ENCODE results near the gene SH3TC1.

SH3TC1 gene

GRCh38 chr4:8245884-8246833 is 47.1 kb downstream of the SH3TC1 start:
- in situ Hi-C loops (cut with HindIII; ENCODE audit: low pct_ligation_motif_present, low sequenced_read_pairs) = no loop called here
- Histone ChIP-seq H3K4me3 (ENCODE audit: low read depth, low read length) (no peak overlapping the region), H3K27me3 (replicated peaks) (no peaks in the 10 kb centered on the region), H3K27ac (no peak overlapping the region), H3K36me3 (replicated peaks) (no peaks in the 10 kb centered on the region)
- TF ChIP-seq CTCF (IDR thresholded peaks at IDR 0.05; ENCODE audit: low read depth, low read length, missing control alignments) = no peak
- no peak for DNase-seq

- no peaks in the 10 kb centered on the region for H3K27me3 ChIP-seq (replicated peaks)
- no peak overlapping the region for H3K27ac ChIP-seq
- no peak overlapping the region for H3K4me3 ChIP-seq (ENCODE audit: low read depth, low read length)
Measured at GRCh38 chr4:8247047-8247930, 48.2 kb downstream of the SH3TC1 start.

GRCh38 chr4:8248091-8248490 is 49.0 kb downstream of the SH3TC1 start:
- no peak for TF ChIP-seq CTCF (IDR thresholded peaks at IDR 0.05; ENCODE audit: low read depth, low read length, missing control alignments)
- in situ Hi-C loops (cut with HindIII; ENCODE audit: low pct_ligation_motif_present, low sequenced_read_pairs) = no loop called here
- DNase-seq = peak; percentile 18
- Histone ChIP-seq H3K27me3 (replicated peaks) (no peaks in the 10 kb centered on the region), H3K36me3 (replicated peaks) (no peaks in the 10 kb centered on the region), H3K27ac (no peak overlapping the region), H3K4me3 (ENCODE audit: low read depth, low read length) (no peak overlapping the region)

More at GRCh38 chr4:8247047-8247930, 48.2 kb downstream of the SH3TC1 start:
- H3K36me3 ChIP-seq (replicated peaks) = no peaks in the 10 kb centered on the region
- no peak for TF ChIP-seq CTCF (IDR thresholded peaks at IDR 0.05; ENCODE audit: low read depth, low read length, missing control alignments)
- no peak for DNase-seq
- in situ Hi-C loops (cut with HindIII; ENCODE audit: low pct_ligation_motif_present, low sequenced_read_pairs) = no loop called here

- no peak for DNase-seq
- Histone ChIP-seq H3K27ac (no peak overlapping the region), H3K27me3 (replicated peaks) (no peaks in the 10 kb centered on the region), H3K4me3 (ENCODE audit: low read depth, low read length) (no peak overlapping the region), H3K36me3 (replicated peaks) (no peaks in the 10 kb centered on the region)
- in situ Hi-C loops (cut with HindIII; ENCODE audit: low pct_ligation_motif_present, low sequenced_read_pairs) = loop anchor here (25.0 kb wide), 1 partner anchor 162 kb away; no protein-coding TSS in a partner anchor
- no peak for TF ChIP-seq CTCF (IDR thresholded peaks at IDR 0.05; ENCODE audit: low read depth, low read length, missing control alignments)
Measured at GRCh38 chr4:8250227-8250626, 51.1 kb downstream of the SH3TC1 start.

GRCh38 chr4:8250637-8251036 is 51.5 kb downstream of the SH3TC1 start:
- no peak overlapping the region for H3K27ac ChIP-seq
- no peak for DNase-seq
- no peak for TF ChIP-seq CTCF (IDR thresholded peaks at IDR 0.05; ENCODE audit: low read depth, low read length, missing control alignments)
- no peaks in the 10 kb centered on the region for H3K27me3 ChIP-seq (replicated peaks)
- H3K36me3 ChIP-seq (replicated peaks) = no peaks in the 10 kb centered on the region
- in situ Hi-C loops (cut with HindIII; ENCODE audit: low pct_ligation_motif_present, low sequenced_read_pairs) = loop anchor here (25.0 kb wide), 1 partner anchor 162 kb away; no protein-coding TSS in a partner anchor
- no peak overlapping the region for H3K4me3 ChIP-seq (ENCODE audit: low read depth, low read length)

All from brain microvascular endothelial cell (primary cell).